ENCODE results near the gene TOX3. TPM values are rescaled to one million over a fixed set of nuclear protein-coding genes. Genes with fewer than 3 reads are reported as not detected.

TOX3 gene
- total RNA-seq: not detected

DNA sequence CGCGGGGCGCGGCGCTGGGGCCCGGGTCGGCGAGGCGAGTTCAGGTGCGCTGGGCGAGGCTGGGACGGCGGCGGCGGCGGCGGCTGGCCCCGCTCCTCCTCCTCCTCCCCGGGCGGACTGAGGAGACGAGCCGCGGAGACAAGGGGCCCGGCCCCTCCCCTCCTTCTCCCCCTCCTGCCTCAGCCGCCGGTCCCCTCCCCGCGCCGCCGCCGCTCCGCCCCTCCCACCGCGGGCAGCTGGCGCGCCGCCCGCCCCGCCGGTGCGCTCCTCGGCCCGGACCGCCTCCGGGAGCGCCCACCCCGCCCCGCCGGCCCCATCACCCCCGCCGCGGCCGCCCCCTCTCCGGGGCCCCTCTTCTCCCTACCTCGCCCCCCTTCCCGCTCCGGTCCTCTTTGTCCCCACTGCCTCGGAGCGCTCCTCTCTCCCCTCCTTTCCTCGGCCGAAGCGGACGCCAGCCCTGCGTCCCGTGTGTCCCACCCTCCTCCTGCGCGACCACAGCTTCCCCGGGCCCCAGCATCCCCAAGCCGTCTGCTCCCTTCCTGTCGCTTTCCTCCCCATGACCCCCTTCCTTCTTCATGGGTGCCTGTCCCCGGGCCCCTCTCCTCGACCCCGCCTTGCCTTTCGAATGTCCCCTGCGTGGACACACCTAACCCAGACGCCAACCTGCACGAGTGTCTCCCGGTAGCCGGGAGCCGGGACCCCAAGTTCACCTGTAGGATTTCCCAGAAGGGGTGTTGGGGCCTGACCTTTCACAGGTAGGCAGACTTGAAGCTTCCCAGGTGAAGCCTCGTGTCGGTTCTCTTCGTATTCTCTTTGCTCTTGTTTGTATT, at the start of gene TOX3:
Gene TOX3, minus strand, starts transcription at position 140 of the 830 bp plus-strand sequence. CDS start 420 bp downstream, outside the sequence.
- Histone ChIP-seq H3K4me3 (peak within 1 kb of the TSS in 1 of 2 donors; percentile 37), H3K36me3 (no peaks in the 10 kb centered on the region), H3K9me3 (no peaks in the 10 kb centered on the region), H3K4me1 (peaks cover 0 to 21% of the 10 kb centered on the region in 2 donors), H3K27ac (no peak within 1 kb of the TSS), H3K27me3 (peaks cover 6 to 12% of the 10 kb centered on the region in 2 donors)
- TF ChIP-seq, protein P1, sequence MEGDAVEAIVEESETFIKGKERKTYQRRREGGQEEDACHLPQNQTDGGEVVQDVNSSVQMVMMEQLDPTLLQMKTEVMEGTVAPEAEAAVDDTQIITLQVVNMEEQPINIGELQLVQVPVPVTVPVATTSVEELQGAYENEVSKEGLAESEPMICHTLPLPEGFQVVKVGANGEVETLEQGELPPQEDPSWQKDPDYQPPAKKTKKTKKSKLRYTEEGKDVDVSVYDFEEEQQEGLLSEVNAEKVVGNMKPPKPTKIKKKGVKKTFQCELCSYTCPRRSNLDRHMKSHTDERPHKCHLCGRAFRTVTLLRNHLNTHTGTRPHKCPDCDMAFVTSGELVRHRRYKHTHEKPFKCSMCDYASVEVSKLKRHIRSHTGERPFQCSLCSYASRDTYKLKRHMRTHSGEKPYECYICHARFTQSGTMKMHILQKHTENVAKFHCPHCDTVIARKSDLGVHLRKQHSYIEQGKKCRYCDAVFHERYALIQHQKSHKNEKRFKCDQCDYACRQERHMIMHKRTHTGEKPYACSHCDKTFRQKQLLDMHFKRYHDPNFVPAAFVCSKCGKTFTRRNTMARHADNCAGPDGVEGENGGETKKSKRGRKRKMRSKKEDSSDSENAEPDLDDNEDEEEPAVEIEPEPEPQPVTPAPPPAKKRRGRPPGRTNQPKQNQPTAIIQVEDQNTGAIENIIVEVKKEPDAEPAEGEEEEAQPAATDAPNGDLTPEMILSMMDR (IDR thresholded peaks at IDR 0.05): no peak
- DNase-seq (ENCODE audit: low spot score): no peak

DNA sequence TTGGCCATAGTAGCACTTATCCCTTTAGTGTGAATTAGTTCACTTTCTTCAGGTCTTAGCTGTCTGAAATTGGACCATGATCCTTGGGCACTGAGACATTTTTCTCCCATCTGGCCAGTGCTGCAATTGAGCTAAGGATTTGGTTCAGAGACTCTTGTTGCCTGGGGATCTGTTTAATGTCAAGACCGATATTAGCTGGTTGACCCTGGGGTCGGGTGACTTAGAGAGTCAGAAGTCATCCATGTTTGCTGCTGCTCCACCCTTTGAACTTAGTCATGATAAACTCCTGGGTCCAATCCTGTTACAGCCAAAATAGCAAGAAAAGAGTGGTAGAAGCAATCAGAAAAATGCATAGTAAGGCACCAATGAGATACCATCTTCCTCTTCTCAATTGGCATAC, 45.8 kb upstream of the TOX3 start:
- no peaks in the 10 kb centered on the region for H3K4me1 ChIP-seq
- H3K36me3 ChIP-seq: no peaks in the 10 kb centered on the region
- no peaks in the 10 kb centered on the region for H3K9me3 ChIP-seq
- no peak overlapping the region for H3K4me3 ChIP-seq
- DNase-seq (ENCODE audit: low spot score): no peak
- H3K27ac ChIP-seq: no peak overlapping the region
- no peaks in the 10 kb centered on the region for H3K27me3 ChIP-seq
- TF ChIP-seq, protein P1 (IDR thresholded peaks at IDR 0.05): no peak

DNA sequence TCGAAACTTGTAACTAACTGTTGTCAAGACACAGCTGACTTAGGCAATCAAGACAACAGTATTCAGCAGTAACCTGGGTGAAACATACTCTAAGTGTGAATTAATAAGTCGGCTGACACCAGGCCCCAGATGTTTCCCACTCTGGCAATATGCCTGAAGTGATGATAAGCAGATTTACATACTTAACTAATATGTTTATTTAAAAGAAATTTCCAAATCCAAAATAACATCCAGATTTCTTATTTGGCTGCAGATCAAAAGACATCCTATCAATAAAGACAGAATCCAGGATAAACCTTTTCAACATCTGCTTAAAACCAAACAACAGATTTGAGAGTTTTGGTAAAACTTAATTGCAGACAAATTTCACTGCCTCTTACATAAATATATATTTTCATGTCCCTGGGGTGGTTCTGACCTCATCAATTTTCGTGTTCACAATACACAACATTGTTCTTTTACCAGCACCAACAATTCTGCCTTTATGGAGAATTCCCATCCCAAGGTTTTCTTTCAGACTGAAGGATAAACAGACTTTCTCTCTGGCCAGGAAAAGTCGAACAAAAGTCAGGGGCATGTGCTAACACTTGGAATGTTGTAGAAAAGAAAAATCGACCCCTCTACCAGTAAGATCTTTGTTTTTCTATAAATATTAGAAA, 45.1 kb upstream of the TOX3 start:
- H3K4me3 ChIP-seq: no peak overlapping the region
- no peak for DNase-seq (ENCODE audit: low spot score)
- H3K9me3 ChIP-seq: no peaks in the 10 kb centered on the region
- no peak overlapping the region for H3K27ac ChIP-seq
- no peaks in the 10 kb centered on the region for H3K27me3 ChIP-seq
- H3K36me3 ChIP-seq: no peaks in the 10 kb centered on the region
- H3K4me1 ChIP-seq: no peaks in the 10 kb centered on the region
- TF ChIP-seq, protein P1 (IDR thresholded peaks at IDR 0.05): no peak

DNA sequence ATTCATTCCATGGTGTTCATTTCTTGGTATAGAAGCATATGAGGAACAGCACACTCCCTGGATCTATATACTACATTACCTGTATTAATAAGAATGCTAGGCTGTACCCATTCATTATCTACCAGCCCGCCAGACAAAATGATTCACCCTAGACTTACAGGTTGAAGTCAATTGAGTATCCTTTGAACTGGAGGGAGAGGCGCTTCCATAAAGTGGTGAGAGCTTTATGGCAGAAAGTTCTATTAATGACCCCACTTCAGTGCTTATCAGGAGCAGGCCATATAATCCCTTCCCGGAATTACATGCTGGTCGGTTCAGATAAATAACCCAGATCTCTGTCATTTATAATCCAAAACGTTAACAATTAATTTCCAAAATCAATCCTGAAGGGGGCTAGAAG, 44.5 kb upstream of the TOX3 start:
- H3K27me3 ChIP-seq: no peaks in the 10 kb centered on the region
- H3K36me3 ChIP-seq: no peaks in the 10 kb centered on the region
- no peak for DNase-seq (ENCODE audit: low spot score)
- H3K4me1 ChIP-seq: no peaks in the 10 kb centered on the region
- H3K9me3 ChIP-seq: no peaks in the 10 kb centered on the region
- no peak overlapping the region for H3K4me3 ChIP-seq
- TF ChIP-seq, protein P1 (IDR thresholded peaks at IDR 0.05): no peak
- no peak overlapping the region for H3K27ac ChIP-seq

DNA sequence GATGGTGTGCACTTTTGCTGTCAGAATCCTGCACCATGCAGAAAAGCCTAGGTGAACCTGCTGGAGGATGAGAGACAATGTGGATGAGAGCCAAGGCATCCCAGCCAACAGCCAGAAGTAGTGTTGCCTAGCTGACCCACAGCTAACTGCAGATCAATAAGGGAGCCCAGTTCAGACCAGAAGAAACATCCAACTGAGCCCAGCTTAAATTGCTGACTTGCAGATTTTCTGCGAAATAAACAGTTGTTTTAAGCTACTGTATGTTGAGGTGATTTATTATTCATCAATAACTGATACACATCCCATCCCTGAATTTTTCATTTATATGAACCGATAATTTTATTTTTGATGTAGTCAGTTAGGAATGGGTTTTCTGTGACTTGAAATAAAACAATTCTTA, 39.2 kb upstream of the TOX3 start:
- no peak for DNase-seq (ENCODE audit: low spot score)
- TF ChIP-seq, protein P1 (IDR thresholded peaks at IDR 0.05): no peak
- H3K27ac ChIP-seq: no peak overlapping the region

More for the DNA sequence above, 39.2 kb upstream of the TOX3 start:
- Histone ChIP-seq H3K9me3 (no peaks in the 10 kb centered on the region), H3K27me3 (no peaks in the 10 kb centered on the region), H3K4me1 (no peaks in the 10 kb centered on the region), H3K4me3 (no peak overlapping the region), H3K36me3 (no peaks in the 10 kb centered on the region)

Measured in right atrium auricular region (tissue), 2 donors.